ENCODE results near the gene CPA5.

Gene CPA5

DNA sequence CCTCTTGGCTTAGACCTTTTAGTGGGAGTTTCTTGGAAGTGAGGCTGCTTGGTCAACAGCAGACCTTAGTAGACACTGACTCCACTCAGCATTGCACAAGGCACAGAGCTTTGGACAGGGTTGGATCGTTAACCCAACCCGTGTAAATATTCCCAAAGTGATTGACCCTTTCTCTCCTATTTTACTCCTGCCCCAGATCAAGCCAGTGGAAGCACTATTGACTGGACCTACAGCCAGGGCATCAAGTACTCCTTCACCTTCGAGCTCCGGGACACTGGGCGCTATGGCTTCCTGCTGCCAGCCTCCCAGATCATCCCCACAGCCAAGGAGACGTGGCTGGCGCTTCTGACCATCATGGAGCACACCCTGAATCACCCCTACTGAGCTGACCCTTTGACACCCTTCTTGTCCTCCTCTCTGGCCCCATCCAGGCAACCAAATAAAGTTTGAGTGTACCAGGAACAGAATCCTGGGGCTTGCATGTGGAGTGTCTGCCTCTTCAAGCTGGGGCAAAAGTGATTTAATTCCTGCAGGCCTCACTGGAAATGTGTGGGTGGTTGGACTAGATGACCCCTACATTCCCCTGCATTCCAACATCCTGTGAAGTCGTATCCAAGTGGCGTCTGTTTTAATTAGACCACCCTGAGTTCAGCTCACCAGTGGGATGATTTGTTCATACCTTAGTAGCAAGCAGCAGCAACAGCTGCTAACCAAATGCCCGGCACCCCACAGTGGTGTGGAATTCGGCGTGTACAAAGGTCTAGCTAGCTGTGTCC lies 43.2 kb downstream of the CPA5 start:
- H3K9me3 ChIP-seq (ENCODE audit: control insufficient read depth, low read length) = no peaks in the 10 kb centered on the region
- H3K36me3 ChIP-seq (ENCODE audit: control insufficient read depth, insufficient read depth, low read length) = no peaks in the 10 kb centered on the region
- peaks cover 5% of the 10 kb centered on the region for H3K4me1 ChIP-seq (ENCODE audit: control insufficient read depth, insufficient read depth, low read length, poor library complexity, severe bottlenecking)
- no peak overlapping the region for H3K27ac ChIP-seq (ENCODE audit: low read depth, low read length, severe bottlenecking)
- WGBS, 2 experiments (ENCODE audit: insufficient coverage in 2 of 2) = 86 to 97% methylated on average over 10 to 12 of the region's 12 CpGs
- H3K4me3 ChIP-seq (ENCODE audit: extremely low read depth, insufficient read depth, low read length, poor library complexity, severe bottlenecking) = no peak overlapping the region

DNA sequence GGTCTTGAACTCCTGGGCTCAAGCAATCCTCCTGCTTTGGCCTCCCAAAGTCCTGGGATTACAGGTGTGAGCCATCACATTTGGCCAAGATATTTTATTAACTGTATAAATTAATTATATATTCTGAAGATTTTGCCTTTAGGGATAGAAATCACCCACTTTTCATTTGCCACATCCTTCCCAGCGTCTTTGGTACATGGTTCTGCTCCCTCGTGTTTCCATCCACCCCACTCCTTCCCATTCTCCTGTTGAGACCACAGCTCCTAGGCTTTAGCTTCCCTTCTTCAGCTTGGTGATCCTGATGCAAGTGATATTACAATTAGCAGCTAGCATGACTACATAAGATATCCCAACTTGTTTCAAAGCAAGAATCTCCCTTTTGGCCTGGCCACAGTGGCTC lies 44.1 kb downstream of the CPA5 start:
- no peak overlapping the region for H3K4me3 ChIP-seq (ENCODE audit: extremely low read depth, insufficient read depth, low read length, poor library complexity, severe bottlenecking)
- 67 to 75% methylated on average over 2 of the region's 2 CpGs for WGBS, 2 experiments (ENCODE audit: insufficient coverage in 2 of 2)
- H3K4me1 ChIP-seq (ENCODE audit: control insufficient read depth, insufficient read depth, low read length, poor library complexity, severe bottlenecking) = peaks cover 9% of the 10 kb centered on the region
- H3K27ac ChIP-seq (ENCODE audit: low read depth, low read length, severe bottlenecking) = no peak overlapping the region
- H3K36me3 ChIP-seq (ENCODE audit: control insufficient read depth, insufficient read depth, low read length) = no peaks in the 10 kb centered on the region
- H3K9me3 ChIP-seq (ENCODE audit: control insufficient read depth, low read length) = no peaks in the 10 kb centered on the region

DNA sequence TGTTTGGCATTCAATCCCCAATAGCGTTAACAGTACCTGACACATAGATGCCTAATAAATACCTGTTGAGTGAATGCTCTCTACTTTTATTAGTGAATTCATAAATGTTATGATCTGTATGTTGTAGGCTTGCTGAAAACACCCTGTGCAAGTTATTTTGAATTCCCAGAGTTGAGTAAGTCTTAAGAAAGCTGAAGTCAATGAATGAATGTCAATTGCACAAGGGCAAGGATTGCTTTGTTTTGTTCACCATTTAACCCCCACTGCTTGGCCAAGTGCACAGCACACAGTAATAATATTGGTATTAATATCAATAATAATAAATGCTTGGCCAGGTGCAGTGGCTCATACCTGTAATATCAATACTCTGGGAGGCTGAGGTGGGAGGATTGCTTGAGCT lies 45.9 kb downstream of the CPA5 start:
- Histone ChIP-seq H3K27ac (ENCODE audit: low read depth, low read length, severe bottlenecking) (no peak overlapping the region), H3K4me1 (ENCODE audit: control insufficient read depth, insufficient read depth, low read length, poor library complexity, severe bottlenecking) (peaks cover 15% of the 10 kb centered on the region), H3K36me3 (ENCODE audit: control insufficient read depth, insufficient read depth, low read length) (no peaks in the 10 kb centered on the region), H3K4me3 (ENCODE audit: extremely low read depth, insufficient read depth, low read length, poor library complexity, severe bottlenecking) (no peak overlapping the region), H3K9me3 (ENCODE audit: control insufficient read depth, low read length) (no peaks in the 10 kb centered on the region)
- no CpG with 5 or more reads among the region's 1 CpG for WGBS, 2 experiments (ENCODE audit: insufficient coverage in 2 of 2)

- Histone ChIP-seq H3K27ac (ENCODE audit: low read depth, low read length, severe bottlenecking) (peak overlapping the region; percentile 24), H3K4me3 (ENCODE audit: extremely low read depth, insufficient read depth, low read length, poor library complexity, severe bottlenecking) (no peak overlapping the region), H3K4me1 (ENCODE audit: control insufficient read depth, insufficient read depth, low read length, poor library complexity, severe bottlenecking) (peaks cover 20% of the 10 kb centered on the region), H3K36me3 (ENCODE audit: control insufficient read depth, insufficient read depth, low read length) (no peaks in the 10 kb centered on the region), H3K9me3 (ENCODE audit: control insufficient read depth, low read length) (no peaks in the 10 kb centered on the region)
- WGBS, 2 experiments (ENCODE audit: insufficient coverage in 2 of 2) = 95 to 100% methylated on average over 2 of the region's 5 CpGs
These were observed 48.5 kb downstream of the CPA5 start for GRCh38 chr7:130393101-130393561.

DNA sequence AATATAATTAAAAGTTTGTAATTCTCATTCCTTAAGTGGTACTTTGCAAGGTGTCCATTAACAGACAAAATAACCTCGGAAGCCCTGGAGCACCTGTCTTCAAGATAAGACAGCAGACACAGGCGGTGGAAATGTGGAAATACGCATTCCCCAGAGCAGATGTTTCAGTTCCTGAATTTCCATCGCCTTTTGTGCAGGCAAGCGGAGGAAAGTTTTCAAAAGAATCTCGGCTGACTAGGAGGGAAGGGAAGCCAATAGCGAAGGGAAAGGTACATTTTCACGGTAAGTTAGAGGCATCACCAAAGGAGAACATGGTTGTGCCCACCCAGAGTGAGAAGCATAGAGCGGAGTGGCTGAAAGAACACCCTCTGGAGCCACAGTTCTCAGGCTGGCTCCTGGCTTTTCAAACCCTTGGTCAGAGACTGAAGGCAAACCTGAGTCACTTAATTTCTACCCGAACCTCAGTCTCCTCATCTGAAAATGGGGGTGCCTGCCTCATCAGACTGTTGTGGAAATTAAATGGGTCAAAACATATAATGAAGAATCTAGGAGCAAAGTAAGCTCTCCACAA lies 49.3 kb downstream of the CPA5 start:
- no peaks in the 10 kb centered on the region for H3K36me3 ChIP-seq (ENCODE audit: control insufficient read depth, insufficient read depth, low read length)
- H3K27ac ChIP-seq (ENCODE audit: low read depth, low read length, severe bottlenecking) = no peak overlapping the region
- no peaks in the 10 kb centered on the region for H3K9me3 ChIP-seq (ENCODE audit: control insufficient read depth, low read length)
- 94 to 95% methylated on average over 9 of the region's 10 CpGs for WGBS, 2 experiments (ENCODE audit: insufficient coverage in 2 of 2)
- peaks cover 20% of the 10 kb centered on the region for H3K4me1 ChIP-seq (ENCODE audit: control insufficient read depth, insufficient read depth, low read length, poor library complexity, severe bottlenecking)
- H3K4me3 ChIP-seq (ENCODE audit: extremely low read depth, insufficient read depth, low read length, poor library complexity, severe bottlenecking) = no peak overlapping the region

GRCh38 chr7:130394421-130395195 lies 50.0 kb downstream of the CPA5 start:
- 74 to 98% methylated on average over 2 to 6 of the region's 7 CpGs for WGBS, 2 experiments (ENCODE audit: insufficient coverage in 2 of 2)
- Histone ChIP-seq H3K4me3 (ENCODE audit: extremely low read depth, insufficient read depth, low read length, poor library complexity, severe bottlenecking) (no peak overlapping the region), H3K4me1 (ENCODE audit: control insufficient read depth, insufficient read depth, low read length, poor library complexity, severe bottlenecking) (peaks cover 20% of the 10 kb centered on the region), H3K27ac (ENCODE audit: low read depth, low read length, severe bottlenecking) (no peak overlapping the region), H3K36me3 (ENCODE audit: control insufficient read depth, insufficient read depth, low read length) (no peaks in the 10 kb centered on the region), H3K9me3 (ENCODE audit: control insufficient read depth, low read length) (no peaks in the 10 kb centered on the region)

- Histone ChIP-seq H3K4me1 (ENCODE audit: control insufficient read depth, insufficient read depth, low read length, poor library complexity, severe bottlenecking) (peaks cover 20% of the 10 kb centered on the region), H3K27ac (ENCODE audit: low read depth, low read length, severe bottlenecking) (no peak overlapping the region)
- 100% methylated on average over 2 of the region's 5 CpGs for WGBS, 2 experiments (ENCODE audit: insufficient coverage in 2 of 2)
These were observed 50.8 kb downstream of the CPA5 start for GRCh38 chr7:130395421-130395820.

DNA sequence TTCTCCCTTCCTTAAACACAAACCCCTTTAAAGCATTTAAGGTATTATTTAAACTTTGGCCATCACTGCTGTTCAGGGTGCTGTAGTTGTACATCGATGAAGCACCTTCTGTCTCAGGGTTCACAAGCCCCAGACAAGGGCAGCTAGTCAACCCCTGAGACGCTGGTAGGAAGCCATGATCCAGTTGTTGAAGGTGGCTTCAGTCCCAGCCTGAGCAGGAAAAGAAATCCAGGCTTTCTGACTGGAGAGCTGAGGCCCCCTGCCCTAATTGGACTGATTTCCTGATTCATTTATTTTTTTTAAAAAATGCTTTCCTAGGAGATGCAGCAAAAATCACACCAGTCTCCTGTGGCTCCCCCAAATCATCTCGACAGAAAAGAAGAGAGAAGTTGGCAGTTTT lies 51.5 kb downstream of the CPA5 start:
- Histone ChIP-seq H3K36me3 (ENCODE audit: control insufficient read depth, insufficient read depth, low read length) (no peaks in the 10 kb centered on the region), H3K4me1 (ENCODE audit: control insufficient read depth, insufficient read depth, low read length, poor library complexity, severe bottlenecking) (peaks cover 20% of the 10 kb centered on the region), H3K4me3 (ENCODE audit: extremely low read depth, insufficient read depth, low read length, poor library complexity, severe bottlenecking) (no peak overlapping the region), H3K27ac (ENCODE audit: low read depth, low read length, severe bottlenecking) (peak overlapping the region; percentile 2), H3K9me3 (ENCODE audit: control insufficient read depth, low read length) (no peaks in the 10 kb centered on the region)
- WGBS, 2 experiments (ENCODE audit: insufficient coverage in 2 of 2) = 88 to 96% methylated on average over 2 to 3 of the region's 3 CpGs

More at GRCh38 chr7:130395421-130395820, 50.8 kb downstream of the CPA5 start:
- H3K4me3 ChIP-seq (ENCODE audit: extremely low read depth, insufficient read depth, low read length, poor library complexity, severe bottlenecking) = no peak overlapping the region
- no peaks in the 10 kb centered on the region for H3K36me3 ChIP-seq (ENCODE audit: control insufficient read depth, insufficient read depth, low read length)
- no peaks in the 10 kb centered on the region for H3K9me3 ChIP-seq (ENCODE audit: control insufficient read depth, low read length)

DNA sequence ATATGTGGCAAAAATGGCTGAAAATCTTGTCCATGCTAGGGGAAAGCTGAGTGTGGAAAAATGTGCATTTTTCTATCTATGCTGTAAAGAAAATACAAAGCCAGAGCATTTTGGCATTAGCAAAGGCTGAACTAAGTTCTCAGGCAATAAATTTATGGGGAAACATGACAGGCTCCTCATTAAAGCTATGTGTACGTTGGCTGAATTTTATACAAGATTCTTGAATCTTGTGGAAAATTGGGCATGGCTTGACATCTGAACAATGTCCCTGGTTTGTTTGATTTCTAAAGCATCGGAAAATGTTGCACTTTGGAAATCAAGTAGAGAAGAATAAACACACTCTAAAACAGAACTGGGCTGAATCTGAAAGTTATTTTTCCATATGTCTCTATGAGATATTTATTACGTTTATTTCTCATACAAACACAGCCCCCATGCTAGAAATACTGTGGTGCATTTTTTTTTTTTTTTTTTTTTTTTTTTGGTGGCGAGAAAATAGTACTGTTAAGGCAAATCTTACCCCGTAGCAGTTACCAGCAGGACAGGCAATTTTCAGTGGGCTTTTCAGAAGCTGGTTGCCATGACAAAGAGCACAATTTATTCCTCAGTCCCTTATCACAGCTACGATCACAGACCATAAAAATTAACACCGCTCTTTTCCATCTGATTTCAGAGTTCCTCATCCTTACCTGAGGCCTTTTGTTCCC lies 52.6 kb downstream of the CPA5 start:
- Histone ChIP-seq H3K4me1 (ENCODE audit: control insufficient read depth, insufficient read depth, low read length, poor library complexity, severe bottlenecking) (peaks cover 20% of the 10 kb centered on the region), H3K27ac (ENCODE audit: low read depth, low read length, severe bottlenecking) (no peak overlapping the region), H3K36me3 (ENCODE audit: control insufficient read depth, insufficient read depth, low read length) (no peaks in the 10 kb centered on the region), H3K4me3 (ENCODE audit: extremely low read depth, insufficient read depth, low read length, poor library complexity, severe bottlenecking) (no peak overlapping the region), H3K9me3 (ENCODE audit: control insufficient read depth, low read length) (no peaks in the 10 kb centered on the region)
- 83% methylated on average over 5 of the region's 7 CpGs; no CpG with 5 or more reads in 1 of the 2 experiments for WGBS, 2 experiments (ENCODE audit: insufficient coverage in 2 of 2)

GRCh38 chr7:130397758-130398073 lies 53.1 kb downstream of the CPA5 start:
- Histone ChIP-seq H3K4me3 (ENCODE audit: extremely low read depth, insufficient read depth, low read length, poor library complexity, severe bottlenecking) (no peak overlapping the region), H3K36me3 (ENCODE audit: control insufficient read depth, insufficient read depth, low read length) (no peaks in the 10 kb centered on the region), H3K4me1 (ENCODE audit: control insufficient read depth, insufficient read depth, low read length, poor library complexity, severe bottlenecking) (peaks cover 16% of the 10 kb centered on the region), H3K27ac (ENCODE audit: low read depth, low read length, severe bottlenecking) (no peak overlapping the region), H3K9me3 (ENCODE audit: control insufficient read depth, low read length) (no peaks in the 10 kb centered on the region)
- 100% methylated on average over 2 of the region's 3 CpGs for WGBS, 2 experiments (ENCODE audit: insufficient coverage in 2 of 2)
